ENCODE measurements around the gene B4GALT1.

DNA sequence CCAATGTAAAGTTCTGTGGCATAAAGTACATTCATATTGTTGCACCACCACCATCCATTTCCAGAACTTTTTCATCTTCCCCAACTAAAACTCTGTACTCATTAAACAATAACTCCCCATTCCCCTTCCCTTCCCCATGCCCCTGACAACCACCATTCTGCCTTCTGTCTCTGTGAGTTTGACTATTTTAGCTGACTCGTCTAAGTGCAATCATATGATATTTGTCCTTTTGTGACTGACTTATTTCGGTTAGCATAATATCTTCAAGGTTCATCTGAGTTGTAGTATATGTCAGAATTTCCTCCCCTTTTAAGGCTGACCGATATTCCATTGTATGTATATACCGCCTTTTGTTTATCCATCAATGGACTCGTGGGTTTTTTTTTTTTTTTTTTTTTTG lies 61.6 kb downstream of the B4GALT1 start:
- TF ChIP-seq CTCF (IDR thresholded peaks at IDR 0.05; ENCODE audit: poor library complexity) (no peak), EZH2 (IDR thresholded peaks at IDR 0.05; ENCODE audit: borderline replicate concordance) (no peak)

All from hepatocyte (in vitro differentiated cells).